ENCODE data around the gene OR6T1.

The OR6T1 gene, protein sequence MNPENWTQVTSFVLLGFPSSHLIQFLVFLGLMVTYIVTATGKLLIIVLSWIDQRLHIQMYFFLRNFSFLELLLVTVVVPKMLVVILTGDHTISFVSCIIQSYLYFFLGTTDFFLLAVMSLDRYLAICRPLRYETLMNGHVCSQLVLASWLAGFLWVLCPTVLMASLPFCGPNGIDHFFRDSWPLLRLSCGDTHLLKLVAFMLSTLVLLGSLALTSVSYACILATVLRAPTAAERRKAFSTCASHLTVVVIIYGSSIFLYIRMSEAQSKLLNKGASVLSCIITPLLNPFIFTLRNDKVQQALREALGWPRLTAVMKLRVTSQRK

DNA sequence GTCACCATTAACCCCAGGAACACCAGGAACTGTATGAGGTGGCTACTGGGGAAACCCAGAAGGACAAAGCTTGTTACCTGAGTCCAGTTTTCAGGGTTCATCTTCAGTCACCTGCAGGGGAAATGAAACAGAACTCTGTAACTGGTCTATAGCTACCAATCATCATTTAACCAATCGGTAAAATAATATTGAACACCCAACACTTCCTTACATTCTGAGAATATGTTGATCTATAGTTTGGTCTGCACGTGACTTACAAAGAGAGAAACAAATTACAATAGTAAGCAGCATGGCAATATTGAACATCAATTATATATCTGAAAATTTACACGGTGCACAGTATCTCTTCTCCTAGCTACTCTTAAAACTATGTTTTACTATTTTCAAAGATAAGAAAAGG lies at the start of gene OR6T1:
TSS of gene OR6T1 (minus strand) at position 101 of the 400 bp plus-strand sequence. CDS start at position 101, 0 bp downstream.
- H3K27me3 ChIP-seq (replicated peaks) = no peaks in the 10 kb centered on the region

DNA sequence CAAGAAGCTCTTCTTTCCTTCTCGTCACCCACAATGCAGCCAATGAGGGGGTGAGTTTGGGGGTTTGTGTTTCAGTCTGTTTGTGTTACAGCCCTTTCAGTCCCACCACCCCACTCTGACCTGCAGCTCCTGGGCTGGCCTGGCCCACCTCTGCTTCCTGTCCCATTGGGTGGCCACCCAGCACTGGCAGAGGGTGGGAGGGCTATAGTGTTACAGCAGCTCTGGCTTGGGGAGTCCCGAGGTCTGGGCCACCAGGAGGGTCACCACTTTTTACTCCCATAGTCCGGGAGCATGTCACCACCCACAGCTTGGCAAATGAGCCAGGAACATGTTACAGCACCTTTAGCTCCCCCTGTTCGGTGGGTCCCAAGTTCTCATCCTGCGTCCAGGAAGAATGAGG lies 35.7 kb upstream of the OR6T1 start:
- in situ Hi-C loops (cut with HindIII; ENCODE audit: low pct_ligation_motif_present, low sequenced_read_pairs) = no loop called here
- no peaks in the 10 kb centered on the region for H3K36me3 ChIP-seq (replicated peaks)
- no peak for DNase-seq
- H3K4me3 ChIP-seq (ENCODE audit: low read depth, low read length) = no peak overlapping the region
- no peak overlapping the region for H3K27ac ChIP-seq
- TF ChIP-seq, protein P1, sequence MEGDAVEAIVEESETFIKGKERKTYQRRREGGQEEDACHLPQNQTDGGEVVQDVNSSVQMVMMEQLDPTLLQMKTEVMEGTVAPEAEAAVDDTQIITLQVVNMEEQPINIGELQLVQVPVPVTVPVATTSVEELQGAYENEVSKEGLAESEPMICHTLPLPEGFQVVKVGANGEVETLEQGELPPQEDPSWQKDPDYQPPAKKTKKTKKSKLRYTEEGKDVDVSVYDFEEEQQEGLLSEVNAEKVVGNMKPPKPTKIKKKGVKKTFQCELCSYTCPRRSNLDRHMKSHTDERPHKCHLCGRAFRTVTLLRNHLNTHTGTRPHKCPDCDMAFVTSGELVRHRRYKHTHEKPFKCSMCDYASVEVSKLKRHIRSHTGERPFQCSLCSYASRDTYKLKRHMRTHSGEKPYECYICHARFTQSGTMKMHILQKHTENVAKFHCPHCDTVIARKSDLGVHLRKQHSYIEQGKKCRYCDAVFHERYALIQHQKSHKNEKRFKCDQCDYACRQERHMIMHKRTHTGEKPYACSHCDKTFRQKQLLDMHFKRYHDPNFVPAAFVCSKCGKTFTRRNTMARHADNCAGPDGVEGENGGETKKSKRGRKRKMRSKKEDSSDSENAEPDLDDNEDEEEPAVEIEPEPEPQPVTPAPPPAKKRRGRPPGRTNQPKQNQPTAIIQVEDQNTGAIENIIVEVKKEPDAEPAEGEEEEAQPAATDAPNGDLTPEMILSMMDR (IDR thresholded peaks at IDR 0.05; ENCODE audit: low read depth, low read length, missing control alignments) = no peak
- no peaks in the 10 kb centered on the region for H3K27me3 ChIP-seq (replicated peaks)

More for the DNA sequence above, at the start of gene OR6T1:
- H3K4me3 ChIP-seq (ENCODE audit: low read depth, low read length) = no peak within 1 kb of the TSS
- TF ChIP-seq, protein P1 (IDR thresholded peaks at IDR 0.05; ENCODE audit: low read depth, low read length, missing control alignments) = no peak
- in situ Hi-C loops (cut with HindIII; ENCODE audit: low pct_ligation_motif_present, low sequenced_read_pairs) = no loop called here
- no peaks in the 10 kb centered on the region for H3K36me3 ChIP-seq (replicated peaks)
- DNase-seq = no peak
- no peak within 1 kb of the TSS for H3K27ac ChIP-seq

- Histone ChIP-seq H3K4me3 (ENCODE audit: low read depth, low read length) (no peak within 1 kb of the TSS), H3K27ac (no peak within 1 kb of the TSS), H3K36me3 (replicated peaks) (no peaks in the 10 kb centered on the region), H3K27me3 (replicated peaks) (no peaks in the 10 kb centered on the region)
- DNase-seq = no peak
- in situ Hi-C loops (cut with HindIII; ENCODE audit: low pct_ligation_motif_present, low sequenced_read_pairs) = no loop called here
- TF ChIP-seq, protein P1 (IDR thresholded peaks at IDR 0.05; ENCODE audit: low read depth, low read length, missing control alignments) = no peak
These were observed 34.2 kb upstream of the OR6T1 start, which contains the start of gene OR10S1 for GRCh38 chr11:123977731-123978347. Gene OR10S1 (minus strand): TSS chr11:123977781. CDS start chr11:123977664, 117 bp downstream.

GRCh38 chr11:123976770-123977560 lies 33.3 kb upstream of the OR6T1 start:
- Histone ChIP-seq H3K36me3 (replicated peaks) (no peaks in the 10 kb centered on the region), H3K27ac (no peak overlapping the region), H3K4me3 (ENCODE audit: low read depth, low read length) (no peak overlapping the region), H3K27me3 (replicated peaks) (no peaks in the 10 kb centered on the region)
- TF ChIP-seq, protein P1 (IDR thresholded peaks at IDR 0.05; ENCODE audit: low read depth, low read length, missing control alignments) = no peak
- DNase-seq = no peak
- in situ Hi-C loops (cut with HindIII; ENCODE audit: low pct_ligation_motif_present, low sequenced_read_pairs) = no loop called here

DNA sequence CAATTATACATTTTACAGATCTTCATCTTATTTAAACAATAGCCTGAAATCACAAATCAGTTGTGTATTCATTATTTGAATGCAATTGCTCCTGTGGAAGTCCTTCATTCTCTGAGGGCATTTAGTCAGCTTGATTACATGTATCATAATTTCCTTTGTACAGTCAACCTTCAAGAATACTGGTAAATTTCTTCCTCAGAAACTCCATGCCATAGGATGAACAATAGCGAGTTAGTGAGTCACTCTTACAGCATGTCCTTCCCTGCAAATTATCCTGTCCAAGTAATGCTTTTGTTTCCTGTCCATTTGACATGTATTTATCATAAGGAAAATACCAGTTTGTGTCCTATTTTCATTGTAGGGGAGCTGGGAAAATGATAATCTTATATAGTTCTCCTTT lies 30.2 kb upstream of the OR6T1 start:
- peak; percentile 17 for DNase-seq
- Histone ChIP-seq H3K36me3 (replicated peaks) (no peaks in the 10 kb centered on the region), H3K27ac (no peak overlapping the region), H3K4me3 (ENCODE audit: low read depth, low read length) (no peak overlapping the region), H3K27me3 (replicated peaks) (no peaks in the 10 kb centered on the region)
- in situ Hi-C loops (cut with HindIII; ENCODE audit: low pct_ligation_motif_present, low sequenced_read_pairs) = no loop called here
- TF ChIP-seq, protein P1 (IDR thresholded peaks at IDR 0.05; ENCODE audit: low read depth, low read length, missing control alignments) = no peak

Data from brain microvascular endothelial cell (primary cell).